GM10266 (cell line): Measurements from ENCODE around the gene PRDM7.

Source experiments
- DNase-seq: peaks from one replicate; pipeline ENCODE4 v3.0.0; 2012; ENCODE audit errors: extremely low spot score
- TF ChIP-seq, protein P1 (sequence below): IDR thresholded peaks from 2 replicates; pipeline ENCODE4 v1.5.1; 2012; ENCODE audit warnings: mild to moderate bottlenecking, low read depth; ENCODE audit not compliant: control insufficient read depth, insufficient read depth; ENCODE audit errors: missing control alignments

Gene PRDM7

DNA sequence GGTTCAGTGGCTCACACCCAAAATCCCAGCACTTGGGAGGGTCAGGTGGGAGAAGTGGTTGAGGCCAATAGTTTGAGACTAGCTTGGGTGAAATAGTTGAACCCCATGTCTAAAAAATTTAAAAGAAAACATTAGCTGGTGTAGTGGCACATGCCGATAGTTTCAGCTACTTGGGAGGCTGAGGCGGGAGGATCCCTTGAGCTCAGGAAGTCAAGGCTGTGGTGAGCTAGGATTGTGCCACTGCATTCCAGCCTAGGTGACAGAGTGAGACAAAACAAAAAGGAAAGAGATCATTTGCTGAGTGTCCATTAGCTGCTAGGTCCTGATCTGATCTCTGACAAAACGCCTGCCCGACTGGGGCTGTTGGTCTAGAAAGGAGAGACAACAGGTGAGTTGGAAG is 43.7 kb downstream of the PRDM7 start:
- TF ChIP-seq, protein P1, sequence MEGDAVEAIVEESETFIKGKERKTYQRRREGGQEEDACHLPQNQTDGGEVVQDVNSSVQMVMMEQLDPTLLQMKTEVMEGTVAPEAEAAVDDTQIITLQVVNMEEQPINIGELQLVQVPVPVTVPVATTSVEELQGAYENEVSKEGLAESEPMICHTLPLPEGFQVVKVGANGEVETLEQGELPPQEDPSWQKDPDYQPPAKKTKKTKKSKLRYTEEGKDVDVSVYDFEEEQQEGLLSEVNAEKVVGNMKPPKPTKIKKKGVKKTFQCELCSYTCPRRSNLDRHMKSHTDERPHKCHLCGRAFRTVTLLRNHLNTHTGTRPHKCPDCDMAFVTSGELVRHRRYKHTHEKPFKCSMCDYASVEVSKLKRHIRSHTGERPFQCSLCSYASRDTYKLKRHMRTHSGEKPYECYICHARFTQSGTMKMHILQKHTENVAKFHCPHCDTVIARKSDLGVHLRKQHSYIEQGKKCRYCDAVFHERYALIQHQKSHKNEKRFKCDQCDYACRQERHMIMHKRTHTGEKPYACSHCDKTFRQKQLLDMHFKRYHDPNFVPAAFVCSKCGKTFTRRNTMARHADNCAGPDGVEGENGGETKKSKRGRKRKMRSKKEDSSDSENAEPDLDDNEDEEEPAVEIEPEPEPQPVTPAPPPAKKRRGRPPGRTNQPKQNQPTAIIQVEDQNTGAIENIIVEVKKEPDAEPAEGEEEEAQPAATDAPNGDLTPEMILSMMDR: no peak
- DNase-seq: no peak

DNA sequence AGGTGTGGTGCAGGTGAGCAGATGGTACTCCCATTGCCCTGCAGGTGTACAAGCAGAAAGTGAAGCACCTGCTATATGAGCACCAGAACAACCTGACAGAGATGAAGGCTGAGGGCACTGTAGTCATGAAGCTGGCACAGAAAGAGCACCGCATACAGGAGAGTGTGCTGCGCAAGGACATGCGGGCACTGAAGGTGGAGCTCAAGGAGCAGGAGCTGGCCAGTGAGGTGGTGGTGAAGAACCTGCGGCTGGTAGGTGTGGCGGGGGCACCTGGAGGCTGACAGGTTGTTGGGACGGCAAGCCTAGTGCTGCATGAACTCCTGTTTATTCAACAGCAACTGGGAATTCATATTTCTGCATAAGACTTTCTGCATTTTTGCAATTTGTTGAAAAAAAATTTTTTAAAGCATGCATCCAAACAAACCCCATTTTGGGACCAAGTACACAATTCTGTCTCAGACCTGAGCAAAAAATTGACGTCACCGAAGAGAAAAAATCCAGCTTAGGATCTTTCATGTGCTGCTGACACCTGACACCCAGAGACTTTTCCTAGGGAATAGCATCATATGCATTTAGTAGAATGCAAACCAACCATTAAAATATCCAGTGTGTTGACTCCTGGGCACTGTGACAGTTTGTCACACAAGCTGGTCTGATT is 44.3 kb downstream of the PRDM7 start:
- TF ChIP-seq, protein P1: no peak
- no peak for DNase-seq

DNA sequence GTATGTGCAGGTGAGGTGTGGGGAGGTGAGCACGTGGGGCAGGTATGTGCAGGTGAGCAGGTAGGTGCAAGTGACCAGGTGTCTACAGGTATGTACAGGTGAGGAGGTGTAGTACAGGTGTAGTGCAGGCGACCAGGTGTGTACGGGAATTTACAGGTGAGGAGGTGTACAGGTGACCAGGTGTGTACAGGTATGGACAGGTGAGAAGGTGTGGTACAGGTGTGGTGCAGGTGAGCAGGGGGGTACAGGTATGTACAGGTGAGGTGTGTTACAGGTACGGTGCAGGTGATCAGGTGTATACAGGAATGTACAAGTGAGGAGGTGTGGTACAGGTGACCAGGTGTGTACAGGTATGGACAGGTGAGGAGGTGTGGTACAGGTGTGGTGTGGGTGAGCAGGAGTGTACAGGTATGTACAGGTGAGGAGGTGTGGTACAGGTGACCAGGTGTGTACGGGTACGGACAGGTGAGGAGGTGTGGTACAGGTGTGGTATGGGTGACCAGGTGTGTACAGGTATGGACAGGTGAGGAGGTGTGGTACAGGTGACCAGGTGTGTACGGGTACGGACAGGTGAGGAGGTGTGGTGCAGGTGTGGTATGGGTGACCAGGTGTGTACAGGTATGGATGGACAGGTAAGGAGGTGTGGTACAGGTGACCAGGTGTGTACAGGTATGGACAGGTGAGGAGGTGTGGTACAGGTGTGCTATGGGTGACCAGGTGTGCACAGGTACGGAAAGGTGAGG is 45.0 kb downstream of the PRDM7 start:
- DNase-seq: no peak

GRCh38 chr16:90031186-90031930 is 45.8 kb downstream of the PRDM7 start:
- DNase-seq: no peak
- TF ChIP-seq, protein P1: no peak

More for the DNA sequence above, 45.0 kb downstream of the PRDM7 start:
- TF ChIP-seq, protein P1: peak; percentile 23

GRCh38 chr16:90028985-90029384 is 48.1 kb downstream of the PRDM7 start:
- DNase-seq: no peak
- TF ChIP-seq, protein P1: no peak

DNA sequence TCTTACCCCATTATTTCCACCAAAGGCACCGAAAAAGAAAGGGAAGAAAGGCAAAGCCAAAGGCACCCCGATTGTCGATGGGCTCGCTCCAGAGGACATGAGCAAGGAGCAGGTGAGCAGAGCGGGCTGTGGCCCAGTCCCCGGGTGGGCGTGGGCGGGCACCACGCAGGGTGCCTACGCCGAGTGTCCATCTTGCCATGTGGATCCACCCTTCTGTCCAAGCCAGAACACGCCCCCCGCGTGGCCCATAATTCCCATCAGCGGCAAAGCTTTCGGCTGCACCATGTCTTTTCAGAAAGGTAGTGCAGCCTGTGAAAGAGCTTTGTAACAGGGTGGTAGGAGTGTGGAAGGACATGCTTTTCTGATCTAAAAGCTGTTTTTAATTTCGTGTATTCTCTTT is 49.5 kb downstream of the PRDM7 start:
- no peak for DNase-seq
- TF ChIP-seq, protein P1: no peak

DNA sequence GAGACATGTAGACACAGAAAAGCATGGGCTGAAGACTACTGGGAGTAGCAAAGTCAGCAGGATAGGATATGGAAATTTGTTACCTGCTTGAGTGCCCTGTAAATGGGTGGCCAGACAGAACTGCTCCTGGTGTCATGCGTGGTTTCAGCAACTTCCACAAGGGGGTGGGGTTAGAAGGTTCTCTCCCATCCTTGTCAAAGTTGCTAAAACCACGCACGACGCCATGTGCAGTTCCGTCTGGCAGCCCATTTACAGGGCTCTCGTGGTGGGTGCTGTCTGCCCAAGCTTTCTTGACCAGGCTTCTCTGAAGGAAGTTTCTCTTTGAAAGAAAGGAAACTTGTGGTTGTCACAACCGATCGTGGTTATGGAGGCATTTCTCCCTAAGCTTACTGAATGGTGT is 51.0 kb downstream of the PRDM7 start:
- TF ChIP-seq, protein P1: no peak
- no peak for DNase-seq
